NCI-H82 (cell line): ENCODE results near the gene LRRTM4.

Source experiments
- DNase-seq: peaks from one replicate; lab custom pipeline; 2025; lab: John Stamatoyannopoulos, UW

Gene LRRTM4

DNA sequence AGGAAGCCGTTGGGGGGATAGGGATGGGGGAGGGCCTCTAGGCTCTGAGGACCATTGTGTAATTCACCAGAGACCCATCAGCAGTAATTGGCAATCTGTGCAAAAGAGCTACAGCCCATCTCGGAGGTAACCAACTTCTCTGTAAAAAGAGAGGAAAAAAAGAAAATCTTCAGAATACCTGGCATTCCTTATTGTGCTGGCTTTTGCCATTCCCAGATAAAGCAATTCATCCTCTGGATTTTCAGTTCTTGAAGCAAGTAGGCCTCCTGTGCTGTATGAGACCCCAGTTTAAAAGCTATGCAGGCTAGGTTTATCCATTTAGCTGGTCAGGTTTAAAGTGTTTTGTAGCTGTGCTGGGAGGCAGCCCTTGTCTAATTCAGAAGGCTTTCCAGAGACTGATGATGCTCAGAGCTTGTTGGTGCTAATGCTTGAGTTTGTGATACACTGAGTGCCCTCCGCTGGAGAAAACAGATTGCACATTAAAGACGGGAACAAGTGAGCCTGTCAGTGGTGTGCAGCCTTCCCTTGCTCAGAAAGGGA, at the start of gene LRRTM4:
LRRTM4 (minus strand) TSS at position 446 of the 540 bp plus-strand sequence.
- peak; percentile 66 for DNase-seq

DNA sequence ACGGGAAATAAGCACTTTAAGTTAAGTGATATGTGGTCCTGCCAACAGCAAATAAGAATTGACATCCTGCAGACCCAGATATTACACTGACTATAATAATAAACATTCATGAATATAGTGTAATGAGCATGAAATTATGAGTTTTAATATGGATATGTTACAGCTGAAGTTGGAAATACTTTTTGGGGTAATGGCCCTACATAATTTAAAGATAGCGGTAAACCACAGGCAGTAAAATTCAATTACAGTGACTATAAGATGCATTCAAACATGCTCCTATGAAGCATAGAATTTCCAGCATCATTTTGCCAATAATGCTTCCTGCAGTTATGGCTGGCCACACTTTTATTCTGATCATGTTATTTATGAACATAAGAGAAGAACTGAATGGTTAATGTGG, 49.4 kb upstream of the LRRTM4 start:
- no peak for DNase-seq

DNA sequence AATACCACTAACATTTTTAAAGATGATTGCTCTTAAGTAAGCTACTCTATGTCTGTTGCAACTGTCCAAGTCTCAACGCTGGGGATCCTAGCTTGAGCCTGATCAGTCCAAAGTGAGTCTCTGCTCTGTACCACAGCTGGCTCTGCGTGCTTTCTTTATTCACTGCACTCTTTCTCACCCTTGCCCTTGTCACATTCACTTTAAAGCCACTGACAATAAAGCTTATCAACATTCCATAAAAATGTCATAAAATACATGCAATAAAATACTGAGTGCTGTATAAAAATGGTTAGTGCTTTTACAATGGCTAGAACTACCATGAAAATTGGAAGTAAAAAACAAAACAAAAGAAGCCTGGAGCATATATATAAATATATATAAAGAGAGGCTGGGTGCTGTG, 45.5 kb upstream of the LRRTM4 start:
- DNase-seq, result no peak

DNA sequence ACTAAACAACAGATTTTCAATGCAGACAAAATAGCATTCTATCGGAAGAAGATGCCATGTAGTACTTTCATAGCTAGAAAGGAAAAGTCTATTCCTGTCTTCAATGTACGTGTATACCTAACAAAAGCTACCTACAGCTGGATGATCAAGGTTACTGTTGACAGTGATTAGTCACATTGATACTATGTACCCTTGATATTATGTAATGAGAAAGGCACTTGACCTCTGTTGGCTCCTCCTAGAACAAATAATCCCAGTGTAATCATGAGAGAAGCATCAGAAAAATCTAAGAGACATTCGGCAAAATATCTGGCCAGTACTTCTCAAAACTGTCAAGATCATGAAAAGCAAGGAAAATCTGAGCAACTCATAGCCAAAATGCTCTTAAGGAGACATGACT, 44.4 kb upstream of the LRRTM4 start:
- no peak for DNase-seq

DNA sequence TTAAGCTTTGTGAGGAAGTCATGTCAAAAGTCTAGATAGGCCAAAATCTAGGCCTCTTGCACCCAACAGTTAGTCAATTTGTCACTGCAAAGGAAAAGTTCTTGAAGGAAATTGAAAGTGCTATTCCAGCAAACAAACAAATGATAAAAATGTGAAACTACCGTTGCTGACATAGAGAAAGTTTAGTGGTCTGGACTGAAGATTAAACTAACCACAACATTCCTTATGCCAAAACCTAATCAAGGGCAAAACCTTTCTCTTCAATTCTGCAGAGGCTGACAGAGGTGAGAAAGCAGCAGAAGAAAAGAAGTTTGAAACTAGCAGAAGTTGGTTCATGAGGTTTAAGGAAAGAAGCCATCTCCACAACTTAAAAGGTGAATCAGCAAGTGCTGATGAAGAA, 44.0 kb upstream of the LRRTM4 start:
- DNase-seq, result no peak

DNA sequence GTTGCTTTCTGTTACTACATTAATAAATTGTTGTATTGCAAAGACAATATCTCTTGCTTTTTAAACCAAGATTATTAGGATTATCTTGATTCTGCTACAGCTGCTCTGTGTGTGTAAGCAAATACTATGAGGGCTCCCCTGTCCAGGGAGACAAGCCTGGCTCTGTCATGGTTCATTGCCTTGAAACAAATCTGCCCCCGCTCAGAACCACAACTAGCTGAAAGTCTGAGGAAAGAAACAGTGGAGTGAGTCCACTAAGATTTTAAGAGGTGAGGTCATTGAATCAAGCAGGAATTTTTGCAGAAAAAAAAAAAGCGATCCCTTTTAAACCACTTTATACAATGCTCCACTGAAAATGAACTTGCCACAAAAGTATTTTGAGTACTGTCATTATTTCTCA, 30.8 kb upstream of the LRRTM4 start:
- peak; percentile 60 for DNase-seq

DNA sequence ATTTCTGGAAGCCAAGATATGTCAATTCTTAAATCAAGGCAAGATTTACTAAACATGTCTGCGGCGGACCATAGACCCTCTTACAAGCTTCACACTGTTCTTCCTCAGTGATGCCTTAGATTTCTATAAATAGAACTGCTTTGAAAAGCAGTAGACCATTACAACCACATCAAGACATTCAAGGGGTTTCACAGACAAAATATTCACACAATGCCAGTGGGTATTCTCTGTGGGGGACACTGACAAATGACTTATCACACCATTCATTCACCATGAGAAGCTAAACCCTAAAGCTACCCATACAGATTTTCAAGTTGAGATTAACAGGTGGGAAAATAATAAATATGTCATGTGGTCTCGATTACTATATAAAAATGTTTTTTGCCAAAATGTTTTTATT, 15.9 kb upstream of the LRRTM4 start:
- no peak for DNase-seq

DNA sequence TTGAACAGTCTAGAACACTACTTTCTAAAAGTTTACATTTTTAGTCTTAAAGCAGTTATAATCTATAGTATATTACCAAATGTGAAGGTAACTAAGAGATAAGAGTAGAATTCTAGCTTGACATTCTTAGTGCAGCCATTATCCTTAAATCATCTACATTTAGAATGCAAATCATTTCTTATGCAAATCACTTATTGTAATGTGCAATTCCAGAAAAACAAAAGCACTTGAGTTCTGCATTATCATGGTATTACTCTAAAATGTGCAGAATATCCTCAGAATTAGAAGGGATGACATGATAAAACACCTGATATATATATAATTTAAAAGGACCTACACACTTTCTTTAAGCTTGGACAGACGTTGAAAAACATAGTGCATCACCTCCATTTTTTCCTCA, 712 bp upstream of the LRRTM4 start:
- DNase-seq, result no peak

DNA sequence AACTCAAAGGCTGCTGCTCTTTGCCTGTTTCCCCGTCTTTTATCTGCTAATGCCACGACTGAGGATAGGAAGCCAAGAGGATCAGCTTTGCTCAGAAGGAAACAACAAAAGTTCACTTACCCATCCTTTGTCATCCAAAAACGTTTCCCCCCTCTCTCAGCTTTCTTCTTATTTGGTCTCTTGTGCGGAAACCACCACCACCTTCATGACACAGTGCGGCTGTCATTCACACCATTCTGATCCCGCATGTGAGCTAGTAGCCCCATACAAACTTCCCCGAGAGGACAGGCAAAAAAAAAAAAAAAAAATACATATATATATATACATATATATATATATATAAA, 656 bp downstream of the LRRTM4 start:
- DNase-seq, result no peak

DNA sequence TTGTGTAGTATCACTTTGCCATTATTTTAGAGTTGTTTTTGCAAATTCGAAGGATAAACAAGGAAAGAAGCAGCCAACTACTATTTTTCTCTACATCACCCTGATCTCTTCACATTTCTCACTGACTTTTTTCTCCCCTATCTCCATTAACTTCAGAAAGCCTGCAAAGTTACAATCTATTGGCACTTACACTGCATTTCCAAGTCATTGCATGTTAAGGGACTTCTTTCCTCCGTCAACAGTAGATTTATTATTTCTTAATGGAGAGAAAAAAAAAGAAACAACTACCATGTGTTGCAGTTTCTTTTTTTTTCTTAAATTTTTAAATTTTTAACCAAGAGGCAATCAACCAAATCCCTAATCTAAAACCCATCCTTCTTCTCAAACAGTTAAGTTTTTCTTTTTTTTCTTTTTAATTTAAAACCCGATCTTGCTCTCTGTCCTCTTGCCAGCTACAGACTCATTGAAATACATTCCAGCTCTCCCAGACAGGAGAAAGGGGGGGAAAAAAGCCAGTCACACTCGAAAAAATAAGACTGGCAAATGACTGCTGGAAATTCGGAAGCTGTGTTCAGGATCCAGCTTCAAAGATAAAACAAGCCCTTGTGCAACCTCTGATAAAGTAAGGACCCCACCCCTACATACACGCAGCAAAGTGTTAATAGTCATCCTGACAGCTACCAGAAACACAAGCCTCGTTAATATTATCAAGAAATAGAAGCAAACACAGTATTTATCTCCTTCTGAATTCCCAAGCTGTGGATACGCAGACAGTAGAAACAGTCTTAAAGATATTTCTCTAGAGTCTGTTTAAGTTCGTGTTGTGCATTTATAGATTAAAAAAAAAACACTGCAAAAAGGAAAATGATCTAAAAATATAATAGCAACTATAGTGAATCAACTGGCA, 1.3 kb downstream of the LRRTM4 start:
- no peak for DNase-seq

DNA sequence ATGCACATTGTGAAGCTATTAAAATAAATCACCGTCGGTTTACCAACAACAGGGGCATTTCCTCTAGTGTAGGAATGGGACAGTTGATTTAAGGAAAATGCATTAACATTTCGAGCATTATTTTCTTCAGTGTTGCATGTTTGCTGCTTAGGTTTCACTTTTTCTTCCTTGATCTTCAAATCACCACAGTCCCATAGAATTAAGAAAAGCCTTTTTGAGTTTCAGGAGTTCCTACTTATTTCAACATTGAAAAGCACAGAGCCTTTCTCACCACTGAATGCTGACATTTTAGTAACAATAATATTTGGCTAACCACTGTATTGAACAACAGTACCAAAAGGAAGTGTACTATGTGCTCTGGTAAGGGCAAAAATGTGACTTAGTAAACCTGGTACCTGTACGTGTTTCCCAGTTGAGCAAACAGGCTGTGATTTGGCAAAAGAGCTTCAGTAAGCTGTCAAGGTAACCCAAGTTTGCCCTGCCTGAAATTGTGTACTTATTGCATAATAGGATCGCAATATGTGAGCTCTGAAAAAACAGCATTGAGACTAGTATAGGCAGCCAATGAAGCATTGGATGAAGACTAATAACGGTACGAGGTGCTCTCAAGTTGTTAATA, 2.2 kb downstream of the LRRTM4 start:
- peak; percentile 35 for DNase-seq

DNA sequence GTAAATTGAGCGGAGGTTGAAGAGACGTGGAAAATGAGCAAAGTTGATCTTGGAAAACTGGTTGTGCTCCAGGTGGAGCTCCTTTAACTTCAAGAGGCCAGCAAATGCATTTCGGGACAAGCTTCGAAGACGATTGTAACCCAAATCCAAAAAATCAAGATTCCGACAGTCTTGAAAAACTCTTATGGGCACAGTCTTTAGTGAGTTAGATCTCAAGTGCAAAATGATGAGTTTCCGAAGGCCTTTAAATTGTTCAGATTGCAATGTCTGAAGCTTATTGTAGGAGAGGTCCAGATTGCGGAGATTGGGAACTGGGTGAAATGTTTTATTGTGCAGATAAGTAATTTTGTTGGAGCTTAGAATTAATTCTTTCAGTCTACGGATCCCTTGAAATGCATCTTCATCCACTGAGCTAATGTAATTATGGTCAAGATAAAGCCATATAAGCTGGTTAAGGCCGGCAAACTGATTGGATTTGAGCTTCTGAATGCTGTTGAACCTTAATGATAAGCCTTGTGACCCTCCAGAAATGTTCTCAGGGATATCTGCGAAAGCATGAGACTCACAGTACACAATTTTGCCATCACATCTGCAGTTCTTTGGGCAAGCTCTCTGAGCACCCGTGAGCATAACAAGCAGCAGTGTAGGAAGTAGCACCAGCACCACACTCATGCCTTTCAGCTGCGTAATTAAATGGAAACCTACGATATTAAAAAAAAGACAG, 2.9 kb downstream of the LRRTM4 start:
- peak; percentile 96 for DNase-seq

DNA sequence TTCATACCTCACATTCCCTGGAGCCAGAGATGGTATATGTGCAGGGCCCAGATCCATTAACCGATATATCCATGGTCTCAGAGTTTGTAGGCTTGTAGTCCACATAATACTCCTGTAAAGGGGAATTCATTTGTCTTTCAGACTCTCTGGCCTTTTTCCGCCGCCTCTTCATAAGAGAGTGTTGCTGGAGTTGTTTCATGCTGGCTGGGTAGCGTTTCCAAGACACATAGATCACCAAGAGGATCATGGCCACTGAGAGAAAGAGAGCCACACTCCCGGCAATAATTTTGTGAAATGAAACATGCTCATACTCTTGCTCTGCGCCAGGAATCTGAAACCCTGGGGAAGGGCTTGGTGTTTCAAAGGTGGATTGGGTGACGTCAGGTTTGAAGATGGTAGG, 3.9 kb downstream of the LRRTM4 start:
- peak; percentile 5 for DNase-seq

DNA sequence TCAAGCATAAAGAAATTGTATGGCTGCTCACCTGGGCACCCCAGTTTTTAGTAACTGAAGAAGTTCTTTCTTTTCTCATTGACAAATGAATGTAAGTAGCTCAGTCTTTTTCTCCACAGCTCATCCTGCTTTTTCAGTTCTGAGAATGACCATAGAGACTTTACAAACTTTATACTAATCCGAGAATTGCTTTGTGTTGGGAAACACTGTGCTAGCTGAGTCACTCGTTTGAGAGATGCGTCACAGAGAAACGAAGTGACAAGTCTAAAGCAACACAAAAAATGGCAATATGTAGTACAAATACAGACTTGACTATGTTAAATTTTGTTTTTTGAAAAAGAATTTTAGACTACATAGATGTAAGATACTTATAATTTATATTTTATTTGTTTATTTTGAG, 9.0 kb downstream of the LRRTM4 start:
- DNase-seq, result no peak

DNA sequence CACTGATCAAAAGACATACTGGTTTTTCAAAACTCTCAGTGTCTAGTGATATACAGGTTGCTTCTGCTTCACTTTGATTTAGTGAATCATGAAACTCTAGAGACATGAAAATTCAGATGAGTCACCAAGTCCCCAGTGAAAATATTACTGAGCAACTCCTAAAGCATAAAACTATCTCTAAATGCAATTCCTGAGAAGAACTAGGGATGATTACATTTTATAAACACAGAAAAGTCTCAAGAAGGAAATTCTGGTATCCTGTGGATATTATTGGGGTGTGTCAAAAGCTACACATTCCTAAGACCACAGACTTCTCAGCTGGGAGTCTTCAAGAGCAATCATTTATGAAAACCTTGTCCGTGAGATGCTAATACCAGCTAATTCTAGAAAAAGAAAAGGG, 9.7 kb downstream of the LRRTM4 start:
- no peak for DNase-seq

DNA sequence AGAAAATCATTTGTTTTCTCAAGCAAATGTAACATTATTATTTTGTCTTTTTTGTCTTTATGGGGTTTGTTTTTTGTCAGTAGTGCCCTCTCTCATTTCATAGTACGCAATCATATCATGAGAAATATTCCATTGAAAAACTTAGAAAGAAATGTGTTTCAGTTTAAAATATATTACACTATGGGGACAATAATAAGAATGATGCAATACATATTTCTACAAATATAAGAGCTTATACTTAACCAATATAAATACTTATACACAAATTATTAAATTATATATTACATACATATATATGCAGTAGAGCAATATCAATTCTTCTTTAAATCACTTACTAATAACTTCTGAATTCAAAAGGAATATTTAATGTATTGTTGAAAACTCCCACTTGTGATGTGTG, 13.7 kb downstream of the LRRTM4 start:
- no peak for DNase-seq

DNA sequence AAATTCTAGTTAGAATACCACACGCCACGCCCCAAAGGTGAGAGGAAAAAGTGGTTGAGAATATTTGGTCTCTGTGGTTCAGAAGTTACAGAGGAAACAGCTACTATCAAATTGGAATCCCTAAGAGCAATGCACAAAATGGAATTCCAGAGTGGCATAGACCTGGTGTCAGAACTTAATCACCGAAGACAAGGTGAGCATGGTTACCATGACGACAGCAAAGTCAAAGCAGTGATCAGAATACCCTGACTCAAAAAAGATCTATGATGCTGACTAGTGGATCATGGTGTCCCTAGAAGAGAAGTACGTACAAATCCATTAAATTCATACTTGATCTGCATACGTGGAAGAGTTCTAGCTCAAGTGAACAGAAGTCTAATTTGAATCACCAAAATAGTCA, 14.5 kb downstream of the LRRTM4 start:
- DNase-seq, result peak; percentile 6

DNA sequence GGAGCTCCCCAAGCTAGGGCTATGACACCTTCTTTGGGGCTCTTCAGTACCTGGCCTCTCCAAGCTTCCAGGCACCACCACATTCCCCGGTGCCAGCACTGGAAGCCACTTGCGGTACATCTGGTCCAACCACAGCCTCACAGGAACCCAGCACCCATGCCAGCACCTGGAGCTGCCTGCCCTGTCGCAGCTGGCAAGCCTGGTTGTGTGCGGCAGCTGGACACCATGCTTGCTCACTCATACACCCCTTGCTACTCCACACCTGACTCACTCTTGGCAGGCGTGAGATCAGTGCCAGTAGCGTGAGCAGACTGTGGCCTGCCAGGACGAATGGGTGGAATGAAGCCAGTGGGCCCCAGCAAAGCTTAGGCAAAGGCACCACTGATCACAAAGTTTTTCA, 34.0 kb downstream of the LRRTM4 start:
- no peak for DNase-seq

DNA sequence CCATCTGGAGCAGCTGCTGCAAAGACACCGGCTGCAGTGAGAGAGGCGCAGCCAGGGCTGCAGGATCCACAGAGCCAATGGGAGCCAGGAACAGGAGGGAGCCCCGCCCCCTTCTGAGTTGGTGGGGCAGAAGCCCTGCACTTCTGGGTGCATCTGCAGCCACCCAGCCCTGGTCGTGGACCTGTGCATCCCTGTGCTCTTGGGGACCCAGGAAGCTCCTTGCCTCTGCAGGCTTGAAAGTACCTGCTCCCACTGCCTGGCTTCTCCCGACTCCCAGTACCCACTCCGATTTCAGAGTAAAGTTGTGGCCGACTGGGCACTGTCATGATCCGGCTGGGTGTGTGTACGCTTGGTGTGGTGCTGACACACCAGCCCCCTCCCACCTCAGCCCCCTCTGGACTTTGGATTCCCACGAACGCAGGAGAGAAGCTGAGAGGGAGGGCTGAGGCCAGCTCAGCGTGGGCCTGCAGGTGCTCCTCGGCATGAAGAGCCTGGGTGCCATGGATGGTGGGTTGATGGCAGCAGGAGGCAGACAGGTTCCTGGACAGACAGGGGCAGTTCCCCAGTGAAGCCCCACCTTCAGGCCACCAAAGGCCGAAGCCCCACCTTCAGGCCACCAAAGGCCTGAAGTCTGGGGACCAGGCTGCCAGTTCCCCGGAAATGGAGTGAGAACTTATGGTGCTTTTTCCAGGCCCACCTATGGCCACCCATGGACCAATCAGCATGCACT, 34.9 kb downstream of the LRRTM4 start:
- DNase-seq, result no peak

DNA sequence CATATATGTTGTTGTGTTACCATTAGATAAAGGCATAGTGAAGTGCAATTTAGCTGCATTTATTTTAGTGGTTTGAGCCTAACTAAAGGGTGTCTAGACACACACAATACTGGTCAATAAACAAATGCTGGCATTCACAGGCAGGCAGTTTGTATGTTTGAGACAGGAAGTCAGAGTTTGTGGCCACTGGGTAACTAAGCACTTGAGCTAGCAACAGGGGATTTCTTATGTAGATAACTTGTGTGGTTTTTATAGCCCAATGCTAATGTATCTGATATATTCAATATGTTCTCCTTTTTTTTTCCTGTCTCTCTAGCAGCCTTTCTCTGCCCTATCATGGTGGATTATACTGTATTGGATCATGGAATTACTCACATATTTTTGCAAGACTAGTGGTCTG, 38.1 kb downstream of the LRRTM4 start:
- DNase-seq, result no peak

DNA sequence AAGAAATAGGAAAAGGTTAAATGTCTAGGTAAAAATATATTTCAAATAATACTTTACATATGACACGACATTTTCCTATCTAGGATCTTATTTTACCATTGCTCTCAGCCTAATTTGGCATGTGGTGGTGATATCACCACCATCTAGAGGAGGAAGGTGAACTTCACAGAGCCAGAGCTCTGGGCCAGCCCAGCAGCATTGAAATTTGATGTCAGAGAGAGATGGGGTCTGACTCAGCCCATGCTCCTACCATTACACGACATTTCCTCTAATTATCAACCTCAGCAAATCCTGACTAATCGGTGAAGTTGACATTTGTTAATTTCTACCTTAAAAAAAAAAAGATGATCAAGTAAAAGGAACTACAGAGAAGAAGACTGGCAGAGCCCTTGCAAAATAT, 42.3 kb downstream of the LRRTM4 start:
- DNase-seq, result no peak

DNA sequence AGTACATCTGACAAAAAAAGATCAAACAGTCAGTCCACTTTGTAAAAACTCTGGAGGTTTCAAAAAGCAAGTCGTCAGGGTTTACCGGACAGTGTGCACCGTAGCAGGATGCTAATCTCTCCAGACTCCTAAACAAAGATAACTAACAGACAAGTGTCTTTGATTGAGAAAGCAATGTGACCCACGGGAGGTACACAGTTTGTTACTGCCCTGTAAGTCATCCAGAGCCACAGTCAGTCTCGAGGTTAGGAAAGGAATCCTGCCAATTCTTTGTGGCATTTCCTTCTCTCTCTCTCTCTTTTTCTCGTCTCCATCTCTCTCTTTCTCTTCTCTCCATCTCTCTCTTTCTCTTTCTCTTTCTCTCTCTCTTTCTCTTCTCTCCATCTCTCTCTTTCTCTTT, 42.8 kb downstream of the LRRTM4 start:
- no peak for DNase-seq
